ENCODE results near the gene PPP2R5A.
"Not testable (repeated sequence)": the region's sequence is repeated elsewhere in the genome, so short reads cannot be mapped to it uniquely, and the experiment has no call there.

The PPP2R5A gene

DNA sequence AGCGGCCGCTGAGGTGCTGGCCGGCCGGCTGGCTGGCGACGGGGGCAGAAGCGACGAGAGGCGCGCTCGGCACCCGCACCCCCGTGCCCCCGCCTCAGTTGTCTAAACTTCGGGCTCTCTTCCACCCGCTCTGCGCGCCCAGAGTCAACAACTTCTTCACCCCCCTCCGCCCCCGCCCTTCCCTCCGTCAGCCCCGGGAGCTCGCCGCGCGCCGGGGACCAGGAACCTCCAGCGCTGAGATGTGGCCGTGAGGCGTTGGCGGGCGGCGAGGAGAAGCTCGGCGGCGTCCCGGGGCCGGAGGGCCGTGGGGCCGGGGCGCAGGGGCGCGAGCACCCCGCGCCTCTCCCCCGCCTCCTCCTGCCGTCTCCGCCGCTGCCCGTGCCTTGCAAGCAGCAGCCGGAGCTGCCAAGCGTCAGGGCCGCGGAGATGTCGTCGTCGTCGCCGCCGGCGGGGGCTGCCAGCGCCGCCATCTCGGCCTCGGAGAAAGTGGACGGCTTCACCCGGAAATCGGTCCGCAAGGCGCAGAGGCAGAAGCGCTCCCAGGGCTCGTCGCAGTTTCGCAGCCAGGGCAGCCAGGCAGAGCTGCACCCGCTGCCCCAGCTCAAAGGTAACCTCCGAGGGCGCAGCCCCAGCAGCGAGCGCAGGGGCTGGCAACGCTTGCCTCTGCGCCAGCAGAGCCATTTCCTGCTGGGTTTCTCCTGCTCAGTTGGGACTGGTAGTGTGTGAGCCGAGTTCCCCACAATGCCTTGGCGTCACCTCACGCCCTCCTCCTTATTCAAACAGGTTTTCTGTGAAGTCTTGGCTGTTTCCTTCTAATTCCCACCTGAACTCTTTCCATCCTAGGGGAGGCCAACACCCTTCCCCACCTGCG is 710 bp downstream of the PPP2R5A start:
- H2BK5ac ChIP-seq (ENCODE audit: low read depth, low read length, poor library complexity) = peak overlapping the region; percentile 0
- WGBS (ENCODE audit: extremely low coverage, insufficient coverage, insufficient read length) = no CpG with 5 or more reads among the region's 85 CpGs

DNA sequence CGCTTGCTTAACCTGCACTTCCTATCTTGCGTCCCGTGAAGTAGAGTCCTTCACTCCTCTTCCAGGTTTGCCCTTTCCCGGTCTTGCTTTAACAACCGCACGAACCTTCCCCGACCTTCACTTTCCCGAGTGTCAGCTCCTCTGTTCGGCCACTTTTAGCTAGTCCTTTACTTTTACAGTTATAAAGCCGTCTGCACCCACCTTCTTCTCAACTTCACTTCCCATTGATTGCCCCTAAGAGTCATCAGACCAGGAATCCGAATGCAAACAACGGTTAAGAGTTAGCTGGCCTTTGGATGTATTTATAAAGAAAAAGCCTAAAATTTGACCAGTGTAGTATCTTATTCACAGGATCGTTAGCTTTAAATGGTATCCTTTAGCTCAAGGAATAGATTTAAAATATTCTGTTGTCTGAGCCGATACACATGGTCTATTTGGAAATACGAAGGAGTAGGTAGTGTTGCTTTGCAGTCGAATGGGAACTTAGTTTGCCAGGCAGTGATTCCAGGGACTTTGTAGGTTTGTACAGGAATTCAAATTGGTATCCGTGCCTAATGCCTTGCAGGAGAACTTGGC is 1.4 kb downstream of the PPP2R5A start:
- Histone ChIP-seq H4K8ac (ENCODE audit: low read depth, low read length) (no peak overlapping the region), H3K14ac (ENCODE audit: low read length) (no peak overlapping the region), H3K23ac (ENCODE audit: low read length) (peak overlapping the region; percentile 56), H3K79me2 (ENCODE audit: control insufficient read depth, insufficient read depth, low read length, poor library complexity) (peaks cover 5% of the 10 kb centered on the region), H4K12ac (ENCODE audit: low read depth, low read length) (no peak overlapping the region), H3K4me3 (ENCODE audit: low read depth, low read length) (peak overlapping the region; percentile 99), H3K27me3 (ENCODE audit: insufficient read depth, low read length) (no peaks in the 10 kb centered on the region), H2BK12ac (ENCODE audit: low read length) (no peak overlapping the region), H3K9me3 (ENCODE audit: insufficient read depth, low read depth, low read length) (no peaks in the 10 kb centered on the region), H2BK5ac (ENCODE audit: low read depth, low read length, poor library complexity) (no peak overlapping the region), H4K91ac (ENCODE audit: low read depth, low read length) (no peak overlapping the region), H3K36me3 (ENCODE audit: control insufficient read depth in 1 of 2, insufficient read depth in 2 of 2, low read length in 2 of 2) (no peaks in the 10 kb centered on the region), H3K9ac (ENCODE audit: low read length) (peak overlapping the region; percentile 91), H3K18ac (ENCODE audit: low read length) (peak overlapping the region; percentile 3), H2BK120ac (ENCODE audit: insufficient read depth, low read length, poor library complexity) (no peak overlapping the region), H2AFZ (ENCODE audit: insufficient read depth, low read length, poor library complexity) (peak overlapping the region; percentile 34), H3K4me2 (ENCODE audit: low read length) (peak overlapping the region; percentile 100), H3K4ac (ENCODE audit: low read depth, low read length) (no peak overlapping the region), H2AK5ac (ENCODE audit: low read length) (no peak overlapping the region), H3K27ac (ENCODE audit: low read depth, low read length) (no peak overlapping the region), H3K4me1 (ENCODE audit: control insufficient read depth in 1 of 2, insufficient read depth in 2 of 2, low read length in 2 of 2) (peaks cover 0 to 6% of the 10 kb centered on the region in 2 experiments), H3K79me1 (ENCODE audit: low read length) (peaks cover 8% of the 10 kb centered on the region)
- DNase-seq = peak in 1 of 2 donors; percentile 12
- WGBS (ENCODE audit: extremely low coverage, insufficient coverage, insufficient read length) = no CpG with 5 or more reads among the region's 17 CpGs

More for the DNA sequence above, 710 bp downstream of the PPP2R5A start:
- H3K4ac ChIP-seq (ENCODE audit: low read depth, low read length) = peak overlapping the region; percentile 24
- no peaks in the 10 kb centered on the region for H3K36me3 ChIP-seq (ENCODE audit: control insufficient read depth in 1 of 2, insufficient read depth in 2 of 2, low read length in 2 of 2)
- H4K8ac ChIP-seq (ENCODE audit: low read depth, low read length) = peak overlapping the region; percentile 49
- no peak overlapping the region for H2BK120ac ChIP-seq (ENCODE audit: insufficient read depth, low read length, poor library complexity)
- DNase-seq = peak; percentile 45 to 70
- peak overlapping the region; percentile 59 for H3K18ac ChIP-seq (ENCODE audit: low read length)
- H3K14ac ChIP-seq (ENCODE audit: low read length) = peak overlapping the region; percentile 41
- peaks cover 0 to 6% of the 10 kb centered on the region in 2 experiments for H3K4me1 ChIP-seq (ENCODE audit: control insufficient read depth in 1 of 2, insufficient read depth in 2 of 2, low read length in 2 of 2)
- H3K9me3 ChIP-seq (ENCODE audit: insufficient read depth, low read depth, low read length) = no peaks in the 10 kb centered on the region
- H3K4me3 ChIP-seq (ENCODE audit: low read depth, low read length) = peak overlapping the region; percentile 99
- H3K27ac ChIP-seq (ENCODE audit: low read depth, low read length) = peak overlapping the region; percentile 61
- no peak overlapping the region for H2AK5ac ChIP-seq (ENCODE audit: low read length)
- H3K9ac ChIP-seq (ENCODE audit: low read length) = peak overlapping the region; percentile 91
- no peak overlapping the region for H2BK12ac ChIP-seq (ENCODE audit: low read length)
- H4K12ac ChIP-seq (ENCODE audit: low read depth, low read length) = peak overlapping the region; percentile 56
- H2AFZ ChIP-seq (ENCODE audit: insufficient read depth, low read length, poor library complexity) = peak overlapping the region; percentile 34
- H3K79me2 ChIP-seq (ENCODE audit: control insufficient read depth, insufficient read depth, low read length, poor library complexity) = peaks cover 5% of the 10 kb centered on the region
- peak overlapping the region; percentile 45 for H4K91ac ChIP-seq (ENCODE audit: low read depth, low read length)
- peaks cover 8% of the 10 kb centered on the region for H3K79me1 ChIP-seq (ENCODE audit: low read length)
- peak overlapping the region; percentile 100 for H3K4me2 ChIP-seq (ENCODE audit: low read length)
- no peaks in the 10 kb centered on the region for H3K27me3 ChIP-seq (ENCODE audit: insufficient read depth, low read length)
- H3K23ac ChIP-seq (ENCODE audit: low read length) = peak overlapping the region; percentile 56

DNA sequence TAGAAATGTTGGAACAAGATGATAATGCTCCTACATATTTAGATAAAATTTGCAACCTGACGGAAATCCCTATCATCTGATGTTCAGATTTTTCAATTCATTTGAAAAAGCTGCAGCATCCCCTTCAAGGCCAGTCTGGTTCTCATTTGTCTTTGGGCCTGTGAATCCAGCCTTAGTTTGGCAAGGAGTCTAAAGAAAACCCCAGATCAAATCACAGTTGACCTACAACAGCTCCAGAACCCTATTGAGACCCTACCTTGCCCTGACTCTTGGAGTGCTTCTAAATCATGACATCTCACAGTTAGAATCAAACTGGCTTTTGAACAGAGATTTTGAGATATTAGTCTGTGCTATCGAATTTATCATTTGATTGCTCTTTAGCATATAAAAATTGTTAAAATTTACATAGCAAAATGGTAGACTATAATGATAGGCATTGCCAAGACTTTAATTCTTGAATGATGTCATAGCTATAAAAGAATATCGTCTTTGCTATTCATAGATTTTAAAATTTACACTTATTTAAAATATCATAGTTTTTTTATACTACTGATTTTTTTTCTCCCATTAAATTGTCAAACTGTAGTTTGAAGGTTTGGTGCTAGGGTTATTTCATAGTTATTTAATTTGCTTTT is 2.2 kb downstream of the PPP2R5A start:
- H3K79me2 ChIP-seq (ENCODE audit: control insufficient read depth, insufficient read depth, low read length, poor library complexity) = peaks cover 5% of the 10 kb centered on the region
- no peak overlapping the region for H3K9ac ChIP-seq (ENCODE audit: low read length)
- WGBS (ENCODE audit: extremely low coverage, insufficient coverage, insufficient read length) = no CpG with 5 or more reads among the region's 3 CpGs
- H3K9me3 ChIP-seq (ENCODE audit: insufficient read depth, low read depth, low read length) = no peaks in the 10 kb centered on the region
- no peak overlapping the region for H2BK12ac ChIP-seq (ENCODE audit: low read length)
- H4K8ac ChIP-seq (ENCODE audit: low read depth, low read length) = no peak overlapping the region
- no peak overlapping the region for H3K23ac ChIP-seq (ENCODE audit: low read length)
- peaks cover 0 to 6% of the 10 kb centered on the region in 2 experiments for H3K4me1 ChIP-seq (ENCODE audit: control insufficient read depth in 1 of 2, insufficient read depth in 2 of 2, low read length in 2 of 2)
- H3K14ac ChIP-seq (ENCODE audit: low read length) = no peak overlapping the region
- no peak overlapping the region for H4K12ac ChIP-seq (ENCODE audit: low read depth, low read length)
- no peak overlapping the region for H3K4me3 ChIP-seq (ENCODE audit: low read depth, low read length)
- H3K27me3 ChIP-seq (ENCODE audit: insufficient read depth, low read length) = no peaks in the 10 kb centered on the region
- peak overlapping the region; percentile 6 for H3K4ac ChIP-seq (ENCODE audit: low read depth, low read length)
- no peak overlapping the region for H4K91ac ChIP-seq (ENCODE audit: low read depth, low read length)
- H3K4me2 ChIP-seq (ENCODE audit: low read length) = no peak overlapping the region
- H2BK120ac ChIP-seq (ENCODE audit: insufficient read depth, low read length, poor library complexity) = no peak overlapping the region
- no peak overlapping the region for H2AFZ ChIP-seq (ENCODE audit: insufficient read depth, low read length, poor library complexity)
- peaks cover 8% of the 10 kb centered on the region for H3K79me1 ChIP-seq (ENCODE audit: low read length)
- no peak overlapping the region for H3K18ac ChIP-seq (ENCODE audit: low read length)
- H3K36me3 ChIP-seq (ENCODE audit: control insufficient read depth in 1 of 2, insufficient read depth in 2 of 2, low read length in 2 of 2) = no peaks in the 10 kb centered on the region
- no peak for DNase-seq
- no peak overlapping the region for H2AK5ac ChIP-seq (ENCODE audit: low read length)
- no peak overlapping the region for H2BK5ac ChIP-seq (ENCODE audit: low read depth, low read length, poor library complexity)
- no peak overlapping the region for H3K27ac ChIP-seq (ENCODE audit: low read depth, low read length)

DNA sequence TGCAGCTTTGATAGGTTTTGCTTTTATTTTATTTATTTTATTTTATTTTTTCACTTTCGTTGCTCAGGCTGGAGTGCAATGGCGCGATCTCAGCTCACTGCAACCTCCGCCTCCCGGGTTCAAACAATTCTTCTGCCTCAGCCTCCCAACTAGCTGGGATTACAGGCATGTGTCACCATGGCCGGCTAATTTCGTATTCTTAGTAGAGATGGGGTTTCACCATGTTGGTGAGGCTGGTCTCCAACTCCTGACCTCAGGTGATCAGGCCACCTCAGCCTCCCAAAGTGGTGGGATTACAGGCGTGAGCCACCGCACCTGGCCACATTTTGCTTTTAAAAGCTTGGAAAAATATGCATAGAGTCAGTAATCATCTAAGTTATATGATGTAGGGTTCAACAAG is 2.8 kb downstream of the PPP2R5A start:
- not testable (repeated sequence) for DNase-seq; H3K27ac ChIP-seq (ENCODE audit: low read depth, low read length); H4K8ac ChIP-seq (ENCODE audit: low read depth, low read length); H3K4me3 ChIP-seq (ENCODE audit: low read depth, low read length); H3K18ac ChIP-seq (ENCODE audit: low read length); H2AFZ ChIP-seq (ENCODE audit: insufficient read depth, low read length, poor library complexity); H3K27me3 ChIP-seq (ENCODE audit: insufficient read depth, low read length); H3K9ac ChIP-seq (ENCODE audit: low read length); H3K4me1 ChIP-seq (ENCODE audit: control insufficient read depth in 1 of 2, insufficient read depth in 2 of 2, low read length in 2 of 2); H3K14ac ChIP-seq (ENCODE audit: low read length); H3K79me2 ChIP-seq (ENCODE audit: control insufficient read depth, insufficient read depth, low read length, poor library complexity); H4K12ac ChIP-seq (ENCODE audit: low read depth, low read length); H3K4me2 ChIP-seq (ENCODE audit: low read length); H2AK5ac ChIP-seq (ENCODE audit: low read length); H3K79me1 ChIP-seq (ENCODE audit: low read length); H2BK120ac ChIP-seq (ENCODE audit: insufficient read depth, low read length, poor library complexity); H3K36me3 ChIP-seq (ENCODE audit: control insufficient read depth in 1 of 2, insufficient read depth in 2 of 2, low read length in 2 of 2); H4K91ac ChIP-seq (ENCODE audit: low read depth, low read length); H2BK12ac ChIP-seq (ENCODE audit: low read length); H3K9me3 ChIP-seq (ENCODE audit: insufficient read depth, low read depth, low read length); H3K23ac ChIP-seq (ENCODE audit: low read length); H2BK5ac ChIP-seq (ENCODE audit: low read depth, low read length, poor library complexity); H3K4ac ChIP-seq (ENCODE audit: low read depth, low read length)
- WGBS (ENCODE audit: extremely low coverage, insufficient coverage, insufficient read length) = no CpG with 5 or more reads among the region's 9 CpGs
